ENCODE measurements around the gene FANCG.

The FANCG gene

GRCh38 chr9:35114113-35114839 is 34.5 kb upstream of the FANCG start:
- TF ChIP-seq CTCF (IDR thresholded peaks at IDR 0.05; ENCODE audit: insufficient read depth, low read depth, low read length, missing control alignments) = no peak
- DNase-seq (ENCODE audit: low read depth) = peak; percentile 97
- peak overlapping the region; percentile 67 for H3K4me3 ChIP-seq (ENCODE audit: low read length)

- peak overlapping the region; percentile 36 for H3K4me3 ChIP-seq (ENCODE audit: low read length)
- DNase-seq (ENCODE audit: low read depth) = peak; percentile 79
- no peak for TF ChIP-seq CTCF (IDR thresholded peaks at IDR 0.05; ENCODE audit: insufficient read depth, low read depth, low read length, missing control alignments)
Observed at GRCh38 chr9:35112257-35113020, 32.7 kb upstream of the FANCG start.

- TF ChIP-seq CTCF (IDR thresholded peaks at IDR 0.05; ENCODE audit: insufficient read depth, low read depth, low read length, missing control alignments) = no peak
- peak; percentile 99 for DNase-seq (ENCODE audit: low read depth)
- peak overlapping the region; percentile 78 for H3K4me3 ChIP-seq (ENCODE audit: low read length)
Observed at GRCh38 chr9:35111001-35111933, 31.5 kb upstream of the FANCG start.

- peak overlapping the region; percentile 78 for H3K4me3 ChIP-seq (ENCODE audit: low read length)
- peak; percentile 67 for DNase-seq (ENCODE audit: low read depth)
- no peak for TF ChIP-seq CTCF (IDR thresholded peaks at IDR 0.05; ENCODE audit: insufficient read depth, low read depth, low read length, missing control alignments)
Observed at GRCh38 chr9:35110327-35110761, 30.6 kb upstream of the FANCG start.

GRCh38 chr9:35108946-35109575 is 29.3 kb upstream of the FANCG start:
- no peak for TF ChIP-seq CTCF (IDR thresholded peaks at IDR 0.05; ENCODE audit: insufficient read depth, low read depth, low read length, missing control alignments)
- no peak for DNase-seq (ENCODE audit: low read depth)
- no peak overlapping the region for H3K4me3 ChIP-seq (ENCODE audit: low read length)

GRCh38 chr9:35108461-35108860 is 28.7 kb upstream of the FANCG start:
- H3K4me3 ChIP-seq (ENCODE audit: low read length) = no peak overlapping the region
- no peak for DNase-seq (ENCODE audit: low read depth)
- TF ChIP-seq CTCF (IDR thresholded peaks at IDR 0.05; ENCODE audit: insufficient read depth, low read depth, low read length, missing control alignments) = no peak
